Cardiac atrium fibroblast (primary cell): Measurements from ENCODE around the gene PPP1R9B. TPM values are rescaled to one million over a fixed set of nuclear protein-coding genes. Genes with fewer than 3 reads are reported as not detected.

ENCODE experiments used
- total RNA-seq: library from RNA; depleted of rRNA; stranded (reverse); fragments of >200 nt; gene quantifications from 2 replicates; pipeline ENCODE4 v1.2.3, GENCODE V29; 2015

PPP1R9B gene
- 33.8 and 39.2 TPM in 2 replicates for total RNA-seq

GRCh38 chr17:50150354-50151040 lies at the start of gene PPP1R9B:
TSS of gene PPP1R9B (minus strand) at chr17:50150677. CDS start at chr17:50150513, 164 bp downstream.

DNA sequence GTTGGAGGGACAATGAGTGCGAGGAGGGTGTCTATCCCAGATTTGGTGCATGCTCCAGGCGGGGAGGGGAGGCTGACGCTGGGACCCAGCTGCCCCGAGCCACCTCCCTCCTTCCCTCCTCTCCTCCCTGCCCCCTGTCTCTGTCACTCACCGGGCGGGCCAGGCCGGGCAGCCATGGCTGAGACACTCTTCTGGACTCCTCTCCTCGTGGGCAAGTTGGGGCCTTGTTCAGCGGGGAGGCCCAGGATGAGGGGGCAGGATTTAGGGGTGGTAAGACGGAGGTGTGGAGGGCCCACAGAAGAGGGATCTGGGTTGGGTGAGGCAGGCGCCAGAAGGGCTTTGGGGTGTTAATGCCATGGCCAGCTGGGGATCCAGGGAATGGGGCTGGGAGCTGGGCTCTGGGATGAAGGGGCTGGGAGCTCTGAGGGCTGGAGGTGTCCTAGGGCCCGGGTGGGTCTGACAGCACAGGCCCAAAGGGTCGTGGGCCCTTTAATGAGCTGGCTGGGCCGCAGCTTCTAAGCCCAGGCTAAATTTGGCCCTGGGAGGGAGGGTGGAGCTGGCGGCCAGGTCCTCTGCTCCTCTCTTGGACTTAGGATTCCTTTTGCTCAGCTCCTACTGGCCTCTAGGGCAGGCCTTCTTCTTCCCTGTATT lies 15.5 kb upstream of the PPP1R9B start, which contains the start of gene SGCA:
SGCA (plus strand) TSS at position 139 of the 651 bp plus-strand sequence; CDS start at position 175, 36 bp downstream.

GRCh38 chr17:50129728-50130558 lies 20.5 kb downstream of the PPP1R9B start, which contains the start of gene SAMD14:
TSS of gene SAMD14 (minus strand) at chr17:50130160. CDS start at chr17:50124959, 5,201 bp downstream.

GRCh38 chr17:50094753-50095619 lies 55.5 kb downstream of the PPP1R9B start, which contains the start of gene PDK2:
TSS of gene PDK2 (plus strand) at chr17:50095351. CDS start at chr17:50095436, 85 bp downstream.

Other genes starting within 250 kb of the PPP1R9B start
- not detected in 2 replicates for gene DLX4, start 181.5 kb downstream of the PPP1R9B start, total RNA-seq
- gene DLX3, start 155.5 kb downstream of the PPP1R9B start, total RNA-seq, result not detected in 2 replicates
- gene ITGA3, start 94.6 kb downstream of the PPP1R9B start, total RNA-seq, result 90.3 and 108 TPM in 2 replicates
- 24.6 and 28.0 TPM in 2 replicates for gene PDK2, start 55.3 kb downstream of the PPP1R9B start, total RNA-seq
- gene SAMD14, start 20.5 kb downstream of the PPP1R9B start, total RNA-seq, result 2.3 and 8.9 TPM in 2 replicates
- gene SGCA, start 15.3 kb upstream of the PPP1R9B start, total RNA-seq, result not detected in 2 replicates
- gene COL1A1, start 51.0 kb upstream of the PPP1R9B start, total RNA-seq, result 3,370 and 3,473 TPM in 2 replicates
- gene TMEM92, start 123.8 kb upstream of the PPP1R9B start, total RNA-seq, result not detected in 2 replicates
- gene XYLT2, start 195.4 kb upstream of the PPP1R9B start, total RNA-seq, result 44.0 and 54.1 TPM in 2 replicates
- gene MRPL27, start 222.5 kb upstream of the PPP1R9B start, total RNA-seq, result 70.0 and 75.5 TPM in 2 replicates
- 0.65 and 5.6 TPM in 2 replicates for gene EME1, start 222.6 kb upstream of the PPP1R9B start, total RNA-seq
- 177 and 181 TPM in 2 replicates for gene LRRC59, start 246.8 kb upstream of the PPP1R9B start, total RNA-seq